ENCODE measurements around the gene RHBDD2.

The RHBDD2 gene

GRCh38 chr7:75905785-75906604 lies 27.2 kb downstream of the RHBDD2 start:
- TF ChIP-seq ZNF8 (CRISPR knock-in tag; IDR thresholded peaks at IDR 0.05) (no peak), ZFP30 (CRISPR knock-in tag; IDR thresholded peaks at IDR 0.05) (no peak), POU6F1 (CRISPR knock-in tag; IDR thresholded peaks at IDR 0.05; ENCODE audit: borderline replicate concordance, low read depth) (no peak), CSRNP3 (CRISPR knock-in tag; IDR thresholded peaks at IDR 0.05) (no peak), ZFP3 (CRISPR knock-in tag; IDR thresholded peaks at IDR 0.05) (no peak), SNAI2 (CRISPR knock-in tag; IDR thresholded peaks at IDR 0.05) (no peak), TSHZ2 (CRISPR knock-in tag; IDR thresholded peaks at IDR 0.05) (no peak), ARNTL (CRISPR knock-in tag; IDR thresholded peaks at IDR 0.05; ENCODE audit: borderline replicate concordance, low read depth) (no peak), OSR1 (CRISPR knock-in tag; IDR thresholded peaks at IDR 0.05) (no peak), TOX (CRISPR knock-in tag; IDR thresholded peaks at IDR 0.05; ENCODE audit: borderline replicate concordance) (no peak), CSDC2 (CRISPR knock-in tag; IDR thresholded peaks at IDR 0.05) (no peak), ZNF70 (CRISPR knock-in tag; IDR thresholded peaks at IDR 0.05) (no peak), CREB5 (CRISPR knock-in tag; IDR thresholded peaks at IDR 0.05; ENCODE audit: low read depth) (no peak), ZC3H10 (CRISPR knock-in tag; IDR thresholded peaks at IDR 0.05) (no peak), GLIS3 (CRISPR knock-in tag; IDR thresholded peaks at IDR 0.05) (no peak), ZNF565 (CRISPR knock-in tag; conservative IDR thresholded peaks at IDR 0.05; ENCODE audit: low read depth) (no peak), TCF4 (CRISPR knock-in tag; IDR thresholded peaks at IDR 0.05; ENCODE audit: borderline replicate concordance) (no peak), PATZ1 (CRISPR knock-in tag; IDR thresholded peaks at IDR 0.05; ENCODE audit: borderline replicate concordance) (no peak)
- ATAC-seq = peak; percentile 65

GRCh38 chr7:75906991-75907667 lies 28.3 kb downstream of the RHBDD2 start:
- ATAC-seq = no peak
- TF ChIP-seq GLIS3 (CRISPR knock-in tag; IDR thresholded peaks at IDR 0.05) = no peak
- TF ChIP-seq RARB (CRISPR knock-in tag; IDR thresholded peaks at IDR 0.05) = no peak
- TF ChIP-seq ZC3H10 (CRISPR knock-in tag; IDR thresholded peaks at IDR 0.05) = no peak
- TF ChIP-seq POU6F1 (CRISPR knock-in tag; IDR thresholded peaks at IDR 0.05; ENCODE audit: borderline replicate concordance, low read depth) = no peak
- no peak for TF ChIP-seq TSHZ2 (CRISPR knock-in tag; IDR thresholded peaks at IDR 0.05)
- TF ChIP-seq CSDC2 (CRISPR knock-in tag; IDR thresholded peaks at IDR 0.05) = no peak
- no peak for TF ChIP-seq BACH2 (CRISPR knock-in tag; IDR thresholded peaks at IDR 0.05; ENCODE audit: borderline replicate concordance)
- TF ChIP-seq ESRRG (CRISPR knock-in tag; IDR thresholded peaks at IDR 0.05) = no peak
- no peak for TF ChIP-seq ISL1 (CRISPR knock-in tag; IDR thresholded peaks at IDR 0.05)
- TF ChIP-seq SNAI2 (CRISPR knock-in tag; IDR thresholded peaks at IDR 0.05) = no peak
- TF ChIP-seq OSR1 (CRISPR knock-in tag; IDR thresholded peaks at IDR 0.05) = no peak
- TF ChIP-seq PATZ1 (CRISPR knock-in tag; IDR thresholded peaks at IDR 0.05; ENCODE audit: borderline replicate concordance) = no peak

Measured in SK-N-SH treated with all-trans-retinoic acid at 6 μM for 48 hours (cell line).